ENCODE results near the gene CENPT.
A peak's percentile ranks its signal among the peaks of the same experiment; 100 is the strongest.

DNA sequence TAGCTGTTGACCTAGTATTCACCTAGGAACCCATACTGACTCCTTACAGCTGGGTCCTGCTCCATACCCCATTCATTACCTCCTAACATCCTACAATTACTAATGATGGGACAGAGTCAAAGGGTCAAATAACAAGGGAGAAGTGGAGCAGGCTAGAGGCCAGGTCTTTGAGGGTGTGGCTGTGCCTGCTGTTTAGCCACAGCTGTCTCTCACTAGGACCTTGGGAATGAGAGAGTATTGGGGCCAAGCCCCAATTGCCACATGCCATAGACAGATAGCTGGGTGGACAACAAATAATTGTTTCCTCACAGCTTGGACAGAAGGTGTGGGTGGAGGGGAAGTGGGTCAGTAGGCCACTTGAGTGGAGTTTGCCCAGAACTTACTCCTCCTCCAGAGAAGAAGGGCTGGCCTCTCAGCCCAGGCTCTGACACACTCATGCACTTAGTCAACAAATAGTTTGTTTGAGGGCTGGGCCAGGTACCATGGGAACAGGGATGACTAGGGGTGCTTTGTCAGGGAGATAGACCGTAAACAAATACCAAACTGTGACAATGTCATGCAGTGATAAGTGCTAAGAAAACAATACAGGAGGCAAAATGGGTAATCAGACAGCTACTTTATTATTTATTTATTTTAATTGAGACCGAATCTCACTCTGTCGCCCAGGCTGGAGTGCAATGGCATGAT is 10.2 kb upstream of the CENPT start:
- TF ChIP-seq EP300 (IDR thresholded peaks at IDR 0.05; ENCODE audit: borderline replicate concordance in 1 of 2, low read depth in 2 of 2, low read length in 2 of 2) (peak in 1 of 2 experiments; percentile 87; a peak in 1 of 3 replicates), CTCF (IDR thresholded peaks at IDR 0.05; ENCODE audit: control extremely low read depth in 1 of 3, insufficient read depth in 1 of 3, low read depth in 1 of 3, low read length in 3 of 3) (no peak), POLR2AphosphoS5 (IDR thresholded peaks at IDR 0.05; ENCODE audit: low read depth, low read length) (no peak), EZH2 (IDR thresholded peaks at IDR 0.05; ENCODE audit: low read depth, low read length, severe bottlenecking) (no peak), YY1 (IDR thresholded peaks at IDR 0.05; ENCODE audit: low read depth, low read length) (no peak), POLR2A (IDR thresholded peaks at IDR 0.05; ENCODE audit: control extremely low read depth in 1 of 2, low read depth in 2 of 2, low read length in 2 of 2) (no peak), BRCA1 (IDR thresholded peaks at IDR 0.05; ENCODE audit: low read depth, low read length) (no peak), JUN (IDR thresholded peaks at IDR 0.05; ENCODE audit: low read depth, low read length) (0 out of 2 replicates have a peak, but pooled peaks have one; percentile 32), KDM1A (IDR thresholded peaks at IDR 0.05; ENCODE audit: borderline replicate concordance, low read length) (no peak), TCF12 (IDR thresholded peaks at IDR 0.05; ENCODE audit: low read depth, low read length) (no peak), GABPA (IDR thresholded peaks at IDR 0.05; ENCODE audit: borderline replicate concordance, insufficient read depth, low read length) (no peak), MAFK (IDR thresholded peaks at IDR 0.05; ENCODE audit: low read depth, low read length) (no peak), CREB1 (IDR thresholded peaks at IDR 0.05) (no peak), ZNF274 (IDR thresholded peaks at IDR 0.05; ENCODE audit: borderline replicate concordance, extremely low read depth, low read length) (no peak)
